Loucy (cell line): ENCODE results near the gene SP6.

Experiments used
- EZH2phosphoT487 ChIP-seq: fragments of 200-600 bp; IDR thresholded peaks from 2 replicates; pipeline ENCODE4 v1.6.1; 2018; ENCODE audit warnings: antibody characterized with exemption, mild to moderate bottlenecking, moderate library complexity, borderline replicate concordance
- TF ChIP-seq, protein P1 (sequence below): fragments of 200-600 bp; sonication (generic); conservative IDR thresholded peaks from 2 replicates; pipeline ENCODE4 v1.5.1; 2014; ENCODE audit warnings: mild to moderate bottlenecking, antibody characterized with exemption, low read length

DNA sequence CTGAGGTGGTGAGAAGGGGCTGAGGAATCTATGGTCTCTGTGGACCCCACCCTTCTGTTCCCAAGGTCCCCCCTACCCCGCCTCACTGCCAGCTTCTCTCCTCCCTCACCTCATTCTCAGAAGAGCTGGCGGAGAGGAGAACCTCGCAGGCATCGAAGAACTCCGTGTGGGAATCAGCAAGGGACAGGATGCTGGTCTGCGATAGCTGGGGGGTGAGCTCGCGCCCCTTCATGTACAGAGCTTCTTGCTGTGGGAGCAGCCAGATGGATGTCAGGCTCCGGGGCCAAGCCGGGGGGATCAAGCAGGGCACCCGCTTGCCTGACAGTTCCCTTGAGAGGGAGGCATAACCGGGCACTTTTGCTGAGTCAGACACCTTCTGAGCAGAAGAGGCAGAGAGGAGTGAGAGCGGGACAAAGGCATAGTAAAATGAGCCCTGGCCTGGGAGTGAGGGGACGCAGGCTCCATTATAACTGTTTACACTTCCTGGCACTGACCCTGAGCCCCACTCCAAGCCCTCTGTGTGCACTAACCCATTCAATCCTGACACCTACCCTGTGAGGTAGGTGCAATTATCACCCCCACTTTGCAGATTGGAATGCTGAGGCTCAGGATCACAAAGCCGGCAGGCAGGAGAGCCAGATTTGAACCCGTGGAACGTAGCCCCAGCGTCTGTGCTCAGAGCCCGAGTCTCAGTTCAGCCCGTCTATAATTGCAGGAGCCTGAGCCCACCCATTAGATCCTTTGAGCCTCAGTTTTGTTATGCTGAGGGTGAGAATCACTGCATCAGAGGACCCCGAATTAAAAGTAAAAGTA, 35.7 kb downstream of the SP6 start:
- TF ChIP-seq, protein P1, sequence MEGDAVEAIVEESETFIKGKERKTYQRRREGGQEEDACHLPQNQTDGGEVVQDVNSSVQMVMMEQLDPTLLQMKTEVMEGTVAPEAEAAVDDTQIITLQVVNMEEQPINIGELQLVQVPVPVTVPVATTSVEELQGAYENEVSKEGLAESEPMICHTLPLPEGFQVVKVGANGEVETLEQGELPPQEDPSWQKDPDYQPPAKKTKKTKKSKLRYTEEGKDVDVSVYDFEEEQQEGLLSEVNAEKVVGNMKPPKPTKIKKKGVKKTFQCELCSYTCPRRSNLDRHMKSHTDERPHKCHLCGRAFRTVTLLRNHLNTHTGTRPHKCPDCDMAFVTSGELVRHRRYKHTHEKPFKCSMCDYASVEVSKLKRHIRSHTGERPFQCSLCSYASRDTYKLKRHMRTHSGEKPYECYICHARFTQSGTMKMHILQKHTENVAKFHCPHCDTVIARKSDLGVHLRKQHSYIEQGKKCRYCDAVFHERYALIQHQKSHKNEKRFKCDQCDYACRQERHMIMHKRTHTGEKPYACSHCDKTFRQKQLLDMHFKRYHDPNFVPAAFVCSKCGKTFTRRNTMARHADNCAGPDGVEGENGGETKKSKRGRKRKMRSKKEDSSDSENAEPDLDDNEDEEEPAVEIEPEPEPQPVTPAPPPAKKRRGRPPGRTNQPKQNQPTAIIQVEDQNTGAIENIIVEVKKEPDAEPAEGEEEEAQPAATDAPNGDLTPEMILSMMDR, result no peak
- no peak for TF ChIP-seq EZH2phosphoT487
